ENCODE results near the gene PKNOX2.

Gene PKNOX2

GRCh38 chr11:125369808-125370207, 205.3 kb downstream of the PKNOX2 start:
- DNase-seq, result no peak

GRCh38 chr11:125370561-125371389, 206.2 kb downstream of the PKNOX2 start:
- DNase-seq, result no peak

- no peak for DNase-seq
Observed at GRCh38 chr11:125371431-125371935, 206.9 kb downstream of the PKNOX2 start.

GRCh38 chr11:125372088-125372487, 207.5 kb downstream of the PKNOX2 start:
- no peak for DNase-seq

GRCh38 chr11:125372911-125373310, 208.4 kb downstream of the PKNOX2 start:
- DNase-seq, result no peak

GRCh38 chr11:125373426-125374391, 209.2 kb downstream of the PKNOX2 start:
- no peak for DNase-seq

- DNase-seq, result no peak
Observed at GRCh38 chr11:125374398-125374797, 209.8 kb downstream of the PKNOX2 start.

- no peak for DNase-seq
Observed at GRCh38 chr11:125375146-125375545, 210.6 kb downstream of the PKNOX2 start.

GRCh38 chr11:125376117-125376516, 211.6 kb downstream of the PKNOX2 start:
- no peak for DNase-seq

GRCh38 chr11:125376856-125377255, 212.3 kb downstream of the PKNOX2 start:
- DNase-seq, result no peak

- no peak for DNase-seq
Observed at GRCh38 chr11:125378083-125378482, 213.5 kb downstream of the PKNOX2 start.

- DNase-seq, result no peak
Observed at GRCh38 chr11:125378571-125378970, 214.0 kb downstream of the PKNOX2 start.

GRCh38 chr11:125379565-125379964, 215.0 kb downstream of the PKNOX2 start:
- DNase-seq, result no peak

GRCh38 chr11:125379981-125380380, 215.4 kb downstream of the PKNOX2 start:
- DNase-seq, result no peak

- DNase-seq, result no peak
Observed at GRCh38 chr11:125380756-125381445, 216.3 kb downstream of the PKNOX2 start.

GRCh38 chr11:125381499-125382044, 217.0 kb downstream of the PKNOX2 start:
- no peak for DNase-seq

- no peak for DNase-seq
Observed at GRCh38 chr11:125382314-125382791, 217.8 kb downstream of the PKNOX2 start.

- DNase-seq, result no peak
Observed at GRCh38 chr11:125382822-125383221, 218.3 kb downstream of the PKNOX2 start.

GRCh38 chr11:125384825-125385224, 220.3 kb downstream of the PKNOX2 start:
- DNase-seq, result no peak

- no peak for DNase-seq
Observed at GRCh38 chr11:125387901-125388300, 223.3 kb downstream of the PKNOX2 start.

GRCh38 chr11:125388611-125389010, 224.1 kb downstream of the PKNOX2 start:
- DNase-seq, result no peak

Data from central memory CD4-positive, alpha-beta T cell (primary cell).